Large intestine (tissue), 3 donors: ENCODE results near the gene MYOZ1. TPM values are rescaled to one million over a fixed set of nuclear protein-coding genes. Genes with fewer than 3 reads are reported as not detected.
"Not testable (repeated sequence)": the region's sequence is repeated elsewhere in the genome, so short reads cannot be mapped to it uniquely, and the experiment has no call there.

Experiments
- DNase-seq, 2 donors: peaks; one replicate each; pipeline versions ENCODE4 v3.0.0 to v3.0.0-alpha.2; 2013
- H3K27ac ChIP-seq: one replicate; pipeline ENCODE4 v1.5.1; 2013; ENCODE audit warnings: low read length
- H3K27me3 ChIP-seq: 2 replicates; pipeline ENCODE4 v1.6.1; 2013; ENCODE audit warnings: low read length; ENCODE audit not compliant: control insufficient read depth, insufficient read depth
- H3K36me3 ChIP-seq: 2 replicates; pipeline ENCODE4 v1.6.1; 2013; ENCODE audit warnings: low read length; ENCODE audit not compliant: control insufficient read depth, insufficient read depth
- H3K4me1 ChIP-seq: one replicate; pipeline ENCODE4 v1.6.1; 2013; ENCODE audit warnings: low read length; ENCODE audit not compliant: control insufficient read depth, insufficient read depth
- H3K4me3 ChIP-seq: one replicate; pipeline ENCODE4 v1.5.1; 2013; ENCODE audit warnings: low read length
- H3K9me3 ChIP-seq: one replicate; pipeline ENCODE4 v1.6.1; 2013; ENCODE audit warnings: mild to moderate bottlenecking, low read depth, low read length, moderate library complexity; ENCODE audit not compliant: control insufficient read depth
- WGBS: methylation state at CpG from one replicate; pipeline ENCODE4 v1.1.5; 2013; ENCODE audit warnings: low lambda C conversion rate; ENCODE audit not compliant: insufficient coverage; 5-methylcytosine and 5-hydroxymethylcytosine counted together
- polyA plus RNA-seq: library from polyadenylated mRNA; unstranded; fragments of 120-200 nt; gene quantifications from one replicate; pipeline ENCODE4 v1.2.1, GENCODE V29; 2013

The MYOZ1 gene
- polyA plus RNA-seq, 1 donor = 0.94 TPM

DNA sequence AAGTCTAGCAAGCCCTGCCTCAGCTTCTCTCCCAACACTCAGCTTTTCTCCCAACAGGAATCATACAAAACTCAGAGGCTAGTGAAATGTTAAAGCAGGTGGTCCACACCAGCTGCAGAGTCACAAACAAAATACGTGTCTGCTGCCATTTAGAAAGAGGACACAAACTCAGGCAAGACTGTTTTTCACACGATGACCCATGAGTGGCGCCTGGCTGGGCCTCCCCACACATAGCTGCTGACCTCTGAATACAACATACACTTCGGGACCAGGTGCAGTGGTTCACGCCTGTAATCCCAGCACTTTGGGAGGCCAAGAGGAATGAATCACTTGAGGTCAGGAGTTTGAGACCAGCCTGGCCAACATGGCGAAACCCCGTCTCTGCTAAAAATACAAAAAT lies 21.4 kb upstream of the MYOZ1 start:
- H3K4me3 ChIP-seq, H3K27ac ChIP-seq, DNase-seq, H3K4me1 ChIP-seq, H3K27me3 ChIP-seq, H3K9me3 ChIP-seq, H3K36me3 ChIP-seq: not testable (repeated sequence)
- no CpG with 5 or more reads among the region's 7 CpGs for WGBS

GRCh38 chr10:73655990-73656298 lies 14.7 kb upstream of the MYOZ1 start, which contains the start of gene SYNPO2L:
SYNPO2L (minus strand) TSS chr10:73656029; CDS start chr10:73655922, 107 bp downstream.
- no peaks in the 10 kb centered on the region for H3K9me3 ChIP-seq

GRCh38 chr10:73655257-73655989 lies 14.1 kb upstream of the MYOZ1 start:
- no peak for DNase-seq
- Histone ChIP-seq H3K9me3 (no peaks in the 10 kb centered on the region), H3K4me1 (no peaks in the 10 kb centered on the region), H3K27ac (no peak overlapping the region), H3K27me3 (no peaks in the 10 kb centered on the region), H3K4me3 (no peak overlapping the region), H3K36me3 (no peaks in the 10 kb centered on the region)
- WGBS = no CpG with 5 or more reads among the region's 12 CpGs

More at GRCh38 chr10:73655990-73656298, 14.7 kb upstream of the MYOZ1 start, which contains the start of gene SYNPO2L:
- no peaks in the 10 kb centered on the region for H3K36me3 ChIP-seq
- no peaks in the 10 kb centered on the region for H3K4me1 ChIP-seq
- no peaks in the 10 kb centered on the region for H3K27me3 ChIP-seq
- no peak within 1 kb of the TSS for H3K4me3 ChIP-seq
- no CpG with 5 or more reads among the region's 5 CpGs for WGBS
- no peak for DNase-seq
- H3K27ac ChIP-seq = no peak within 1 kb of the TSS

- no peak for DNase-seq
- H3K4me3 ChIP-seq = no peak overlapping the region
- H3K9me3 ChIP-seq = no peaks in the 10 kb centered on the region
- H3K36me3 ChIP-seq = no peaks in the 10 kb centered on the region
- no peaks in the 10 kb centered on the region for H3K27me3 ChIP-seq
- no peak overlapping the region for H3K27ac ChIP-seq
- 86% methylated on average over 1 of the region's 3 CpGs for WGBS
- H3K4me1 ChIP-seq = no peaks in the 10 kb centered on the region
Observed at GRCh38 chr10:73653701-73654100, 12.4 kb upstream of the MYOZ1 start.

- no CpG with 5 or more reads among the region's 11 CpGs for WGBS
- H3K9me3 ChIP-seq = no peaks in the 10 kb centered on the region
- H3K4me1 ChIP-seq = peaks cover 4% of the 10 kb centered on the region
- no peaks in the 10 kb centered on the region for H3K27me3 ChIP-seq
- no peak overlapping the region for H3K27ac ChIP-seq
- DNase-seq = no peak
- no peak overlapping the region for H3K4me3 ChIP-seq
- H3K36me3 ChIP-seq = no peaks in the 10 kb centered on the region
Observed at GRCh38 chr10:73653195-73653594, 11.9 kb upstream of the MYOZ1 start.

- 100% methylated on average over 1 of the region's 5 CpGs for WGBS
- Histone ChIP-seq H3K4me1 (peaks cover 9% of the 10 kb centered on the region), H3K9me3 (no peaks in the 10 kb centered on the region), H3K27me3 (no peaks in the 10 kb centered on the region), H3K27ac (peak overlapping the region; percentile 15), H3K4me3 (no peak overlapping the region), H3K36me3 (no peaks in the 10 kb centered on the region)
- DNase-seq = no peak
Observed at GRCh38 chr10:73650537-73651331, 9.5 kb upstream of the MYOZ1 start.

DNA sequence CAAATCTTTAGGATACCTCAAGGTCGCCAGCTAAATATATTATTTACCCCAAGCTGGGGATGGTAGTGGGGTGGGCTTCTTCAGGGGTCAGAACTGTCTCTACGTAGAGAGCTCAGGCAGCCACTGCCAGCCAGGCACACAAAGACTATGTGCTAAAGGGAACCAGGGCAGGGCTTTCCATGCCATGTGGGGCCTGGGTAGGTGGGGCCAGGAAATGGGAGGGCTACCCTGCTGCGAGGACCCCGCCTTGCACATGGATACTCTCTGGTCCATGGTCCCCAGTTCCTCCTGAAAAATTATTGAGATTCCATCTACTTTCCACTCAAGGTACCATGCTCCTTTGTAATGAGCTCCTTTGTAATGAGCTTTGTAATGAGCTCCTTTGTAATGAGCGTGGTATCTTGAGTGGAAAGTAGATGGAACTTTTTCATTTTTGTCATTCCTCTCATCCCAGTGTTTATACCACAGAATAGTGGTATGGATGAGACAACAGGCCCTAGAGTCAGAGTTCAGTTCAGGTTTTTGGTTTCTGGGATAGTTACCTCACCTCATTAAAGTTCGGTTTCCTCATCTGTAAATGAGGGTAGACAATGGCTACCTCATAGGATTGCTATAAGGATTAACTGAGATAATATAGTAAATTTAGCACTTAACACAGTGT lies 8.7 kb upstream of the MYOZ1 start:
- Histone ChIP-seq H3K27me3 (no peaks in the 10 kb centered on the region), H3K9me3 (no peaks in the 10 kb centered on the region), H3K4me3 (no peak overlapping the region), H3K4me1 (peaks cover 9% of the 10 kb centered on the region), H3K36me3 (no peaks in the 10 kb centered on the region), H3K27ac (no peak overlapping the region)
- no peak for DNase-seq
- no CpG with 5 or more reads among the region's 6 CpGs for WGBS

DNA sequence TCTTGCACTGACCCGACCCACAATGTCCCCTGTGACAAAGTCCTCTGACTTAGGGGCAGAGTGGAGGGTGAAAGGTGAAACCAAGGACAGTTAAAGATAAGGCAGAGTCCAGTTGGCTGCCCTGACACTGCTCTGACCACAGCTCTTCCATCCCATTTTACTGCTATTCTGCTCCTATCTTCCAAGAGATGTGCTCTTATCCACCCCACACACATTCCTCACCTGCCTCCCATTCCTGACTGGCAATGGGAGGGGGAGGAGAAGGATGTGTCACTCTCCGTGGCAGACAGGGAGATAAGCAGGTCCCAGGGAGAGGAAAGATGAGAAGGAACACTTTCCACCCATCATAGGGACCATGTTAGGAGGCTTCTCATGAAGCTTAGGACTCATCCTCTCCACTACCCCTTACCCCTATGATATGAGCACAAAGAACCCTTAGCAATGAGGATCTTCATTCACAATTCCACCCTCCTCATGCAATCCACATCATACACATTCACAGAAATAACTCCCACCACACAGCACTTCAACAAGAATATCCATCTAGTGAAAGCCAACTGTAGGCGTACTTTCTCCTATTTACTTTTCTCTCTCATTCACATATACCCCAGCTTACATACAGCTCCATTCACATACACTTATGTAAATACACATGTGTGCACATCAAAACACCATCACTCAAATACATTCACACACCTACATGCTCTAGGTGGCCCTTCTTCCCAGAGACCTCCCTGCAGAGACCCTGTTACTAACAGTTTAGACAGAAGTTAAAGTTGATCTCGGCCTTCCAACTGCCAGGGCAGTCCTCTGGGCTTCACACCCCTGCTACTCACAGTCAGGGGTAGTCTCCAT lies 7.9 kb upstream of the MYOZ1 start:
- no peak overlapping the region for H3K4me3 ChIP-seq
- DNase-seq = no peak
- H3K27ac ChIP-seq = no peak overlapping the region
- no peaks in the 10 kb centered on the region for H3K9me3 ChIP-seq
- H3K36me3 ChIP-seq = no peaks in the 10 kb centered on the region
- no peaks in the 10 kb centered on the region for H3K27me3 ChIP-seq
- H3K4me1 ChIP-seq = peaks cover 9% of the 10 kb centered on the region
- WGBS = 100% methylated on average over 1 of the region's 4 CpGs

DNA sequence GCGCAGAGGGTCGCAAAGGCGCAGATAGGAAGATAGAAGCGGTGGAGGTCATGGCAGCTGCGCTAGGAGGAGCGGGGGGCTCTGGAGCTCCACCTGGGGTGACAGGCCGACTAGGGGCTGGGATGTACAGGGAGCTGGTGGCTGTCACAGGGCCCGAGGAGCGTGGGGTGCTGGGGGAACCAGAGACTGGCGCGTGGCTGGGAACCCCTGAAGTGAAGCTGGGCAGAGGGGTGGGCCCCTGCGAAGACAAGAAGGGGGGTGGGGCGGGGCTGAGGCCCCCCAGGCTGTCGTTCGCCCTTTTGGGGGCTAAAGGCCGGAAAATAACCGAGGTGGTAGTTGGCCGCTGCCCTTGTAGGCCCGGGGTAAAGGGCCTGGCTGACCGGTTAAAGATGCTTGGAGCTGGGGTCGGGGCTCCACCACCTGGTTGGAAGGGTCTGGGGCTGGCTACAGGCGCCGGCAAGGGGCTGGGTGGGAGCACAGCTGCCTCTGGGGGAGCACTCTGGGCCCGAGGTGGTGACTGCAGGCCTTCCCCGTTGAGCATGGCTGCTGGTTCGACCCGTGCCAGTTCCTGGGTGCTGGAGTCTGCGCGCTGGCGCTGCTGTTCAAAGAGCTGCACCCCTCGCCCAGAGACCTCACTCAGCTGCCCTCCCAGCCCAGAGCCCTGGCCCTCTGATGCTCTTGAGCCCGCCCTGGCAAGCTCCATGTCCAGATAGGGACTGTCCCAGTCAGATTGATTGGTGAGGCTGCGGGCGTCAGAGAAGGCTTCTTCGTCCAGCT lies 6.8 kb upstream of the MYOZ1 start:
- DNase-seq = no peak
- no peaks in the 10 kb centered on the region for H3K9me3 ChIP-seq
- peaks cover 9% of the 10 kb centered on the region for H3K4me1 ChIP-seq
- no CpG with 5 or more reads among the region's 35 CpGs for WGBS
- H3K4me3 ChIP-seq = peak overlapping the region; percentile 75
- no peaks in the 10 kb centered on the region for H3K27me3 ChIP-seq
- H3K36me3 ChIP-seq = no peaks in the 10 kb centered on the region
- no peak overlapping the region for H3K27ac ChIP-seq
